ENCODE results near the gene TMEM223. TPM values are rescaled to one million over a fixed set of nuclear protein-coding genes. Genes with fewer than 3 reads are reported as not detected.
"Not testable (repeated sequence)": the region's sequence is repeated elsewhere in the genome, so short reads cannot be mapped to it uniquely, and the experiment has no call there.

TMEM223 gene
- polyA plus RNA-seq, 4 donors = 19.4 to 31.0 (median 23.3) TPM

DNA sequence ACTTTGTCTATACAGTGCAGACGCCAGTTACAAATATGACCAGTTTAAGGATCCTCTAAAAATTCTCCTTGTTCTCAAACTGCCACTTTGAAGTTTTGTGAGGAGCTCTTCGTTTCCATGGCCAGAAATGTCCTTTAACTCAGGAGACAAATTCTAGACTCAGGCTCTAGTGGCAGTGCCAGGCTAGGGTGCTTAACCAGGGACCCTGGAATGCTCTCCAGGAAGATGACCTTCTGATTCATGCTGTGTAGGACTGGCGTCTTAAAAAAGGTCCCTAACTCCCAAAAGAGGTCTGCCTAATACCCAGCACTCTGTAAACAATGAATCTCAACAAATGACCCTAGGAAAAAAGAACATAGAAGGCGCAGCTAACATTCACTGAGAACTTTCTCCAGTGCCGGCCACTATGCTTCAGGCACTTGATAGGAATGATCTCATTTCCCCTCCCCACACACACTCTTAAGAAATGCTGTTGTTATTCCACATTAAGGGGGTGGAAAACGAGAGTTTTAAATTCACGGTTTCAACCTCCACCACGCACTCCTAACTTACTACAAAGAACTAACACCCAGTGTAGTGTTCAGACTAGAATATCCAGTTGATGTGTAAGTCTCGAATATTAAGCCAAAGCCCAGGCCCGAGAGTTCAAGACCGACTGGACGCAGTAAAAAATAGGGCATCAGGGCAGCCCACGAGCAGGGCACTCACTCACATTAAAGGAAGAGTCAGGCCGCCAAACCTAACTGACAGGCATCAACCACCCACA lies 12.7 kb upstream of the TMEM223 start:
- no peak for DNase-seq (ENCODE audit: low read depth in 4 of 4, low spot score in 3 of 4)

- DNase-seq (ENCODE audit: low read depth in 4 of 4, low spot score in 3 of 4) = no peak
These were observed 9.3 kb upstream of the TMEM223 start for GRCh38 chr11:62801071-62801470.

DNA sequence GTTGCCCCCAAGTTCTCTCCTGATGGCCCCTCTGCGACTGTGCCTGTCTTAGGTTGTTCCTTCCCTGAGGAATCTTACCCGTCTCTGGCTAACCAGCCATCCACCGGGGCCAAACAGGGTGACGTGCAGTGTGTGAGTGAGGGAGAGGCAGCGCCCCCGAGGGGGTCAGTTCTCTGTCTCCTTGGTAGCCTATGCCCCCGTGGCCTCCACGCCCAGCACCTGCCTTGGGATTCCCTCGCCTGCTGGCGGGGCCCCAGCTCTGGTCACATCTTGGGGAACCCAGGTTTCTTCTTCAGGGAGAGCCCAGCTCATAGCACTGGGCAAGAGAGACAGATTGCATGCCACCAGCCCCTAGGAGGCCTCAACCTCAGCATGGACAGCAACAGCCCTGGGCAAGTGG lies 7.7 kb upstream of the TMEM223 start:
- no peak for DNase-seq (ENCODE audit: low read depth in 4 of 4, low spot score in 3 of 4)

DNA sequence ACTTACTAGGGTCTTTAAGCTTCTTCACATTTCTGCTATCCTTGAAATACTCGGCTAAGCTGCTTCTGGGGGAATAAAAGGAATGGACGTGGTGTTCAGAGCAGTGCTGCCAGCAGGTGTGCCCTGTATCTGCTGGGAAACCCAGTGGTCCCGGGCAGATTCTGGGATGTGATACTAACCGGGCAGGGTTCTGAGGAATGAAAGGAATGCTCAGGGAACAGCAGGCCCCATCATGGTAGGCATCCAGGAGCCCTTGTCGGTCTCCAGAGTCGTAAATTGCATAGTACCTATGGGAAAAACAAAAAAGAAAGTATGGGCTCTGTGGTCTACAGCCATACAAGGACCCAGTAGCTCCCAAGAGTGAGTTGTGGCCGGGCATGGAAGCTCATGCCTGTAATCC lies 4.5 kb upstream of the TMEM223 start:
- DNase-seq (ENCODE audit: low read depth in 4 of 4, low spot score in 3 of 4) = no peak

DNA sequence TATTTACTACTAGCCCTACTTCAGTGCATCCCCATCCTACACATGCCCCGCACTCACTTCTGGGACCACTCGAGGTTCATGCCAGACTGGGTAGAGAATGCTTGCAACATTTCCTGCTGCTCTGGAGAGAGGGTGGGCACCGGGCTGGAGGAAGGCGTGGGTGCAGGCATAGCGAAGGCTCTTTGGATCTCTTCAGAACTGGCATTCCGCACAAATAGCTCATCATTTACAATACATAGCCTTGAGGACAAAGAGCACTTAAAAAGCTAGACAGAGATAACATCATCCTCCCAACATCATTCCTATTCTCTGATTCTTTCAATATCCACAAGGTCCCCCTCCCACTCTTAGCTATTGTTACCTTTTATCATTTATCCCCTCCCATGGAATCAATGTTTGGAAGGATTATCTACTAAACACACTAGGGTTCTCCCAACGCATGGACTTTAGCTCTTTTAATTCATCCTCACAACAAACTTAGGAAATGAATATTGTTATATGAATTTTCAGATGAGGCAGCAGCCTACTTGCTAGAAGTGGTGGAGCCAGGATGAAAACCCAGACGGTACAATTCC lies 2.5 kb upstream of the TMEM223 start:
- DNase-seq (ENCODE audit: low read depth in 4 of 4, low spot score in 3 of 4) = no peak

DNA sequence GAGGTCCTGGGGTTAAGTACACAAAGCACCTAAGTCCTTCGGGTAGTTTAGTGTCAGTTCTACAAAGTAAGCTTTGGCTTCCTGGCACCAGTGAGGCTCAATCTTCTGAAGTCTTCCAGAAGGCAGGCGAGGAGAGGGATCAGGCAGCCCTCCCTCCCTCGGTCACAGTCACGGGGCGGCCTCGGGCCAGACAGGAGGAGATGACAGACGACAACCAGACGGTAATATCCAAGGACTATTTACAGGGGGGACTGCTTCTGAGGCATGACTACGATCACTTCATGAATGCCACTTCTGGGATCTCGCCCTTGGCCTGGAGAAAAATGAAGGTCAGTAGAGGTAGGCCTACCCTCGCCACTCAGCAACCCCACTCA lies 383 bp upstream of the TMEM223 start:
- no peak for DNase-seq (ENCODE audit: low read depth in 4 of 4, low spot score in 3 of 4)

GRCh38 chr11:62789576-62789975 lies 2.2 kb downstream of the TMEM223 start:
- no peak for DNase-seq (ENCODE audit: low read depth in 4 of 4, low spot score in 3 of 4)

DNA sequence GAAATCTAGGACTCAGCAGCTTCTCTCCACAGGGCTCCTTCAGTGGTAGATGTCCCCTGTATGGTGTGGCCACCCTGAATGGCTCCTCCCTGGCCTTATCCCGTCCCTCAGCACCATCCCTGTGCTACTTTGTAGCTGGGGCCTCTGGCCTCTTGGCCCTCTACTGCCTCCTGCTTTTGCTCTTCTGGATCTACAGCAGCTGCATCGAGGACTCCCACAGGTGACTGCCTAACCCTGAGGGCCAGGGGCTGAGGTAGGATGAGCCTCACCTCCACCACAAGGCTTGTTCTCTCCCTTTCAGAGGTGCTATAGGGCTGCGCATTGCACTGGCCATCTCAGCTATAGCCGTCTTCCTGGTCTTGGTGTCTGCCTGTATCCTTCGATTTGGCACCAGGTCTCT lies 2.8 kb downstream of the TMEM223 start:
- DNase-seq (ENCODE audit: low read depth in 4 of 4, low spot score in 3 of 4) = no peak

GRCh38 chr11:62787005-62787759 lies 4.6 kb downstream of the TMEM223 start, which contains the start of gene TMEM179B:
TSS of gene TMEM179B (plus strand) at chr11:62787402. CDS start at chr11:62787432, 30 bp downstream.
- DNase-seq (ENCODE audit: low read depth in 4 of 4, low spot score in 3 of 4) = peak; percentile 90 to 98 (median 98)

GRCh38 chr11:62786318-62787004 lies 5.3 kb downstream of the TMEM223 start:
- peak; percentile 70 to 81 (median 74) for DNase-seq (ENCODE audit: low read depth in 4 of 4, low spot score in 3 of 4)

DNA sequence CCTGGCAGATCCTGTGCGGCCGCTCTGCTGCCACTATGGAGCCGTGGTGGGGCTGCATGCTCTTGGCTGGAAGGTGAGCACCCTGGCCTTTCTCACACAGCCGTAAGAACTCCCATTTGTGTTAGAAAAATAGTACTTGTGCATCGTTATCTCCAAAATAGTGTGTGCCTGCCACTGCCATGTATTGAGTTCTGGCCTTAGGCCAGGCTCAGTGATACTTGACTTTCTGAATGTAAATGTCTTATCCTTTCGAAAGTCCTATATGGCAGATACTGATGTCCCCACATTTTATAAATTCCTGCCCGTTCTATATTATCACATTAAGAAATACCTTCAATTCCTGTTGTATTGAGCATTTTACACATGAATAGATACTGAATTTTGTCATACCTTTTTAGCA lies 9.1 kb downstream of the TMEM223 start:
- DNase-seq (ENCODE audit: low read depth in 4 of 4, low spot score in 3 of 4) = no peak

GRCh38 chr11:62778441-62778840 lies 13.4 kb downstream of the TMEM223 start:
- no peak for DNase-seq (ENCODE audit: low read depth in 4 of 4, low spot score in 3 of 4)

- DNase-seq (ENCODE audit: low read depth in 4 of 4, low spot score in 3 of 4) = no peak
These were observed 14.4 kb downstream of the TMEM223 start for GRCh38 chr11:62777389-62777788.

GRCh38 chr11:62775646-62776045 lies 16.2 kb downstream of the TMEM223 start:
- DNase-seq (ENCODE audit: low read depth in 4 of 4, low spot score in 3 of 4) = no peak

- DNase-seq (ENCODE audit: low read depth in 4 of 4, low spot score in 3 of 4) = no peak
These were observed 17.4 kb downstream of the TMEM223 start for GRCh38 chr11:62774407-62774806.

GRCh38 chr11:62771144-62772021 lies 20.4 kb downstream of the TMEM223 start, which contains the start of gene TAF6L:
TSS of gene TAF6L (plus strand) at chr11:62771396. CDS start at chr11:62775784, 4,388 bp downstream.
- DNase-seq (ENCODE audit: low read depth in 4 of 4, low spot score in 3 of 4) = peak; percentile 90 to 95 (median 94)

DNA sequence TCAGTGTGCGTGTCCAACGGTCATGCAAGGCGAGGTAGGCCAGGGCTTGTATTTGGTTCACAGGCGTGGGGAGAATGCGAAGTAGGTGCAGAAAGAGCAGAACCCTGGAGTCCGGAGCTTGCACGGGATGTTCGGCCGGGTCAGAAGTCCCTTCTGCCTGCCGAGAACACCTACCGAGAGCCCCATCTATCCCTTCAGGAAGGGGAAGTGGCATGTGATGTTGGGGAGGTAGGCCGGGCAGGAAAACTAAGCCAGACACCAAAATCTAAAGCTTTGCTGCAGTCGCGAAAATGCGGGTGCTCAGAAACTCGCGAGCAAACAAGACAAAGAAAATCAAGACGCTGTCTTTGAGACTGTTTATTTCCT lies 21.0 kb downstream of the TMEM223 start:
- no peak for DNase-seq (ENCODE audit: low read depth in 4 of 4, low spot score in 3 of 4)

DNA sequence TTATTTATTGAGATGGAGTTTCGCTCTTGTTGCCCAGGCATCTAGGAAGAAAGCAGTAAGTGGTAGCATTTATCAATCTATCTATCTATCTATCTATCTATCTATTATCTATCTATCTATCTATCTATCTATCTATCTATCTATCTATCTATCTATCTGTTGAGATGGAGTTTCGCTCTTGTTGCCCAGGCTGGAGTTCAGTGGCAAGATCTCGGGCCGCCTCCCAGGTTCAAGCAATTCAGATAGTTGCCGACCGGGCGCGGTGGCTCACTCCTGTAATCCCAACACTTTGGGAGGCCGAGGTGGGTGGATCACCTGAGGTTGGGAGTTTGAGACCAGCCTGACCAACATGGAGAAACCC lies 31.0 kb downstream of the TMEM223 start:
- not testable (repeated sequence) for DNase-seq (ENCODE audit: low read depth in 4 of 4, low spot score in 3 of 4)

DNA sequence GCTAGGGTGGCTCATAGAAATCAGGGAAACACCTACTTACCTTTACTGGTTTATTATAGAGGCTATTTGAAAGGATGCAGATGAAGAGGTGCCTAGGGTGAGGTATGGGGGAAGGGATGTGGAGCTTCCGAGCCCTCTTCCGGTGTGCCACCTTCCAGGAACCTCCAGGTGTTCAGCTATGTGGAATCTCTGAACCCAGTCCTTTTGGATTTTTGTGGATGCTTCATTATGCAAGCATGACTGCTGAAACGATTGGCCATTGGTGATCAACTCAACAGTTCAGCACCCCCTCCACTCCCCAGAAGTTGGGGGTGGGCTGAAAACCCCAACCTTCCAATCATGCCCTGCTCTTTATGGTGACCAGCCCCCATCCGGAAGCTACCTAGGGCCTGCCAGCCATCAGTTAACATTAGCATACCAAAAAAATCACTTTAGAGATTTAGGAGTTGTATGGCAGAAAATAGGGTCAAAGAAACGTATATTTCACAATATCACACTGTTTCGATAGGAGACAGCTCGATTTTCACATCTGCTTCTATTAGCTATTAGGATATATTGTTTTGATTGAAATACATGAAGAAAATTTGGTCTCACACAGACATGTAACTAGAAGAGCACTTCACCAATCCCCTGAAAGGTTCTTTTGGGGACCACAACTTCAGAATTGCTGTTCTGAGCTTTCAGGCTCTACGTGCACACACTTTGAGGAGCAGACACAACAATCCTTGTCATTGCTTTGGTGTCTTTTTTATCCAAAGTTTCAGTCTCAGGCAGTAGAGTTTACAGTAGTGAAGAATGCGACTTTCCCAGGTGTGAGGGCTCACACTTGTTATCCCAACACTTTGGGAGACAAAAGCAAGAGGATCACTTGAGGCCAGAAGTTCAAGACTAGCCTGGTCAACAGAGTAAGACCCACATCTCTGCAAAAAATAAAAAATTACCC lies 33.7 kb downstream of the TMEM223 start:
- no peak for DNase-seq (ENCODE audit: low read depth in 4 of 4, low spot score in 3 of 4)
